Endothelial cell of umbilical vein (primary cell): ENCODE measurements around the gene ADAM10. TPM values are rescaled to one million over a fixed set of nuclear protein-coding genes. Genes with fewer than 3 reads are reported as not detected.

Source experiments
- BruUV-seq: library from RNA; stranded (reverse); fragments of 400-500 nt; replicated peaks from 2 replicates; lab custom pipeline; 2021; lab: Mats Ljungman, UMichigan
- CTCF ChIA-PET: fragments of 300-600, 350-600 bp; sonication (Branson Sonifier 250); formaldehyde crosslinking; loops from one replicate; lab custom pipeline; 2021; ENCODE audit warnings: antibody characterized with exemption, inconsistent platforms; lab: Charles Lee
- POLR2A ChIA-PET: fragments of 300-600, 350-600 bp; sonication (Branson Sonifier 250); formaldehyde crosslinking; loops from one replicate; lab custom pipeline; 2021; ENCODE audit warnings: antibody characterized with exemption, inconsistent platforms; lab: Charles Lee
- DNase-seq: peaks from one replicate; pipeline ENCODE4 v3.0.0-alpha.2; 2011; ENCODE audit warnings: low read depth, low spot score
- FAIRE-seq: peaks from 2 replicates; lab custom pipeline; 2011; peaks lifted over from hg19 to GRCh38; lab: Jason Lieb, UNC
- H2AFZ ChIP-seq: 2 replicates; pipeline ENCODE4 v1.6.0; 2012; ENCODE audit warnings: low read depth, low read length, control low read depth, inconsistent platforms
- H3K27ac ChIP-seq: 2 replicates; pipeline ENCODE4 v1.5.1; 2011; ENCODE audit warnings: low read depth, mild to moderate bottlenecking, control low read depth, low read length, moderate library complexity; ENCODE audit not compliant: insufficient read depth
- H3K27me3 ChIP-seq, 2 experiments: 2 replicates each; pipeline versions ENCODE4 v1.6.0 to v1.6.1; 2011; ENCODE audit warnings: low read length in 2 of 2, mixed read lengths in 1 of 2; ENCODE audit not compliant: control insufficient read depth in 2 of 2, insufficient read depth in 2 of 2
- H3K36me3 ChIP-seq, 2 experiments: 2 replicates in 1 of 2; 3 replicates in 1 of 2; pipeline ENCODE4 v1.5.1; 2011; ENCODE audit warnings: low read length in 2 of 2, mild to moderate bottlenecking in 1 of 2, moderate library complexity in 1 of 2; ENCODE audit not compliant: control insufficient read depth in 2 of 2, insufficient read depth in 2 of 2; ENCODE audit errors: extremely low read depth in 1 of 2
- H3K4me1 ChIP-seq: 3 replicates; pipeline ENCODE4 v1.5.1; 2011; ENCODE audit warnings: mild to moderate bottlenecking, low read length; ENCODE audit not compliant: control insufficient read depth, insufficient read depth; ENCODE audit errors: extremely low read depth
- H3K4me2 ChIP-seq: 2 replicates; pipeline ENCODE4 v1.6.1; 2011; ENCODE audit warnings: low read length, control low read depth, mixed read lengths; ENCODE audit not compliant: insufficient read depth
- H3K4me3 ChIP-seq, 3 experiments: fragments of 200-600 bp in 1 of 3; sonication (generic), shearing (Covaris generic) in 1 of 3; replicated peaks in 1 of 3; 2 replicates each; pipeline ENCODE4 v1.5.1; 2011 to 2016; ENCODE audit warnings: control low read depth in 3 of 3, low read length in 3 of 3, mild to moderate bottlenecking in 2 of 3, inconsistent platforms in 1 of 3, low read depth in 1 of 3, moderate library complexity in 1 of 3; ENCODE audit not compliant: insufficient read depth in 1 of 3
- H3K79me2 ChIP-seq: 2 replicates; pipeline ENCODE4 v1.6.0; 2012; ENCODE audit warnings: low read length, inconsistent platforms; ENCODE audit not compliant: control insufficient read depth, insufficient read depth
- H3K9ac ChIP-seq: replicated peaks from 2 replicates; pipeline ENCODE3; 2011; ENCODE audit warnings: low read length, control low read depth; ENCODE audit not compliant: insufficient read depth; ENCODE audit errors: extremely low read depth
- H3K9me1 ChIP-seq: replicated peaks from 3 replicates; pipeline ENCODE4 v1.6.0; 2011; ENCODE audit warnings: mild to moderate bottlenecking, low read length; ENCODE audit not compliant: control insufficient read depth, insufficient read depth; ENCODE audit errors: extremely low read depth
- H3K9me3 ChIP-seq: replicated peaks from 2 replicates; pipeline ENCODE4 v1.5.1; 2012; ENCODE audit warnings: low read length, inconsistent platforms; ENCODE audit not compliant: control insufficient read depth, insufficient read depth
- H4K20me1 ChIP-seq: replicated peaks from 2 replicates; pipeline ENCODE3; 2011; ENCODE audit warnings: mild to moderate bottlenecking, low read length; ENCODE audit not compliant: control insufficient read depth, insufficient read depth; ENCODE audit errors: extremely low read depth
- EZH2 ChIP-seq: IDR thresholded peaks from 2 replicates; pipeline ENCODE4 v1.6.1; 2012; ENCODE audit warnings: borderline replicate concordance, low read depth, mild to moderate bottlenecking, moderate library complexity, low read length, inconsistent platforms; ENCODE audit not compliant: severe bottlenecking
- FOS ChIP-seq: IDR thresholded peaks from 2 replicates; pipeline ENCODE4 v1.6.1; 2011; ENCODE audit warnings: mild to moderate bottlenecking, low read length, moderate library complexity, borderline replicate concordance; ENCODE audit not compliant: insufficient read depth
- GATA2 ChIP-seq: IDR thresholded peaks from 2 replicates; pipeline ENCODE4 v1.7.0; 2011; ENCODE audit warnings: low read depth, mild to moderate bottlenecking, moderate library complexity, mixed read lengths, low read length; ENCODE audit not compliant: insufficient read length, insufficient read depth
- JUN ChIP-seq: IDR thresholded peaks from 2 replicates; pipeline ENCODE4 v1.6.1; 2011; ENCODE audit warnings: borderline replicate concordance, low read depth; ENCODE audit not compliant: insufficient read length, insufficient read depth
- MYC ChIP-seq: IDR thresholded peaks from one replicate; pipeline ENCODE4 v1.6.1; 2011; ENCODE audit warnings: mild to moderate bottlenecking, low read depth, low read length
- POLR2A ChIP-seq: IDR thresholded peaks from 2 replicates; pipeline ENCODE4 v1.6.1; 2012; ENCODE audit warnings: low read depth, mild to moderate bottlenecking, control low read depth, low read length
- POLR2AphosphoS5 ChIP-seq: IDR thresholded peaks from 2 replicates; pipeline ENCODE4 v1.6.1; 2012; ENCODE audit warnings: low read depth, mild to moderate bottlenecking, control low read depth, low read length, moderate library complexity; ENCODE audit not compliant: insufficient read depth
- dilution Hi-C: fragments of 300-500 bp; cut with MboI; formaldehyde crosslinking; loops from one replicate; pipeline ENCODE4 v1.15.0; 2019; ENCODE audit warnings: low sequenced_read_pairs; ENCODE audit not compliant: extremely low pct_ligation_motif_present
- intact Hi-C: fragments of 100-400 bp; cut with micrococcal nuclease; formaldehyde crosslinking; loops from one replicate; pipeline ENCODE4 v1.10.0; 2022
- polyA plus RNA-seq, 4 experiments: library from polyadenylated mRNA; depleted of rRNA in 3 of 4; stranded (reverse) in 3 of 4; unstranded in 1 of 4; fragments of >200 nt; gene quantifications; 2 replicates each; pipeline versions ENCODE4 v1.2.1 to v1.2.3, GENCODE V29; 2011 to 2012; ENCODE audit warnings: missing spikeins in 1 of 4
- total RNA-seq: library from RNA; stranded (reverse); gene quantifications from 2 replicates; pipeline ENCODE4 v1.2.3, GENCODE V29; 2021
- TF ChIP-seq, protein P1 (sequence below), 2 donors: IDR thresholded peaks; 1 replicate in 1 of 2; 2 replicates in 1 of 2; pipeline ENCODE4 v1.5.1; 2011; ENCODE audit warnings: low read length in 2 of 2, mild to moderate bottlenecking in 2 of 2, moderate library complexity in 2 of 2, control low read depth in 1 of 2, inconsistent platforms in 1 of 2, low read depth in 1 of 2; ENCODE audit not compliant: insufficient read depth in 1 of 2; ENCODE audit errors: extremely low read depth in 1 of 2
- TF ChIP-seq, protein P2 (sequence below): IDR thresholded peaks from 2 replicates; pipeline ENCODE4 v1.6.1; 2011; ENCODE audit not compliant: insufficient read depth, insufficient read length

The ADAM10 gene
- total and polyA plus RNA-seq, 2 donors (not counting 3 experiments of a cell fraction or from before 2014, with no cell fraction given): 91.3 to 203 TPM

DNA sequence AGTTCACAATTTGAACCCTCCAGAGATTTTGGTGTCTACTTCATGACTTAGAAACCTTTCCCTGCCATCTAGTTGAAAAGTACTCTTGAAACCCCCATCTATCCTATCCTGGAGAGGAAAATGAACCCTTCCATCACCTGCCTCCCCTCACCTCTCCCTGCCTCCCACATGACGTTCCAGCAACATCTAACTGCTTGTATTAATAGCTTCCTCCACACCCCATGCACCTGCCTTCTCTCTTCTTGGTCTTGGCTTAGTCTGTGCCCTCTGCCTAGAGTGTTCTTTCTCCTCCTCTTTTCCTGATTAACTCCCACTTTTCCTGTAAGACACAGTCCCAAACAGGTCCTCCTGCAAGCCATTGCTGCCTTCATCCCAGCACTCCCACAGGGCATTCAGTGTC lies 210.0 kb downstream of the ADAM10 start:
- no peak for DNase-seq
- H3K79me2 ChIP-seq: no peaks in the 10 kb centered on the region
- intact Hi-C loops: no loop called here
- H3K9ac ChIP-seq: no peak overlapping the region
- CTCF ChIA-PET: no interaction called here
- peaks cover 2 to 3% of the 10 kb centered on the region in 2 experiments for H3K27me3 ChIP-seq
- no peak overlapping the region for H3K27ac ChIP-seq
- no peaks in the 10 kb centered on the region for H3K9me1 ChIP-seq
- no peak overlapping the region for H3K4me2 ChIP-seq
- H3K4me3 ChIP-seq: no peak overlapping the region
- dilution Hi-C loops: no loop called here
- TF ChIP-seq EZH2 (no peak), POLR2A (no peak), JUN (no peak), GATA2 (no peak), POLR2AphosphoS5 (no peak), FOS (no peak), MYC (no peak)
- TF ChIP-seq, protein P1, sequence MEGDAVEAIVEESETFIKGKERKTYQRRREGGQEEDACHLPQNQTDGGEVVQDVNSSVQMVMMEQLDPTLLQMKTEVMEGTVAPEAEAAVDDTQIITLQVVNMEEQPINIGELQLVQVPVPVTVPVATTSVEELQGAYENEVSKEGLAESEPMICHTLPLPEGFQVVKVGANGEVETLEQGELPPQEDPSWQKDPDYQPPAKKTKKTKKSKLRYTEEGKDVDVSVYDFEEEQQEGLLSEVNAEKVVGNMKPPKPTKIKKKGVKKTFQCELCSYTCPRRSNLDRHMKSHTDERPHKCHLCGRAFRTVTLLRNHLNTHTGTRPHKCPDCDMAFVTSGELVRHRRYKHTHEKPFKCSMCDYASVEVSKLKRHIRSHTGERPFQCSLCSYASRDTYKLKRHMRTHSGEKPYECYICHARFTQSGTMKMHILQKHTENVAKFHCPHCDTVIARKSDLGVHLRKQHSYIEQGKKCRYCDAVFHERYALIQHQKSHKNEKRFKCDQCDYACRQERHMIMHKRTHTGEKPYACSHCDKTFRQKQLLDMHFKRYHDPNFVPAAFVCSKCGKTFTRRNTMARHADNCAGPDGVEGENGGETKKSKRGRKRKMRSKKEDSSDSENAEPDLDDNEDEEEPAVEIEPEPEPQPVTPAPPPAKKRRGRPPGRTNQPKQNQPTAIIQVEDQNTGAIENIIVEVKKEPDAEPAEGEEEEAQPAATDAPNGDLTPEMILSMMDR (IDR thresholded peaks at IDR 0.05; ENCODE audit: extremely low read depth in 1 of 2, insufficient read depth in 1 of 2, low read depth in 1 of 2, low read length in 2 of 2): no peak
- TF ChIP-seq, protein P2, sequence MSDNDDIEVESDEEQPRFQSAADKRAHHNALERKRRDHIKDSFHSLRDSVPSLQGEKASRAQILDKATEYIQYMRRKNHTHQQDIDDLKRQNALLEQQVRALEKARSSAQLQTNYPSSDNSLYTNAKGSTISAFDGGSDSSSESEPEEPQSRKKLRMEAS: no peak
- H2AFZ ChIP-seq: no peak overlapping the region
- FAIRE-seq: no peak
- H3K36me3 ChIP-seq: no peaks in the 10 kb centered on the region
- no peaks in the 10 kb centered on the region for H3K4me1 ChIP-seq
- BruUV-seq: no TSS peak
- no peaks in the 10 kb centered on the region for H4K20me1 ChIP-seq
- no peaks in the 10 kb centered on the region for H3K9me3 ChIP-seq
- POLR2A ChIA-PET: no interaction called here
